Colonic mucosa (tissue), 4 donors: ENCODE results near the gene NACC2. TPM values are rescaled to one million over a fixed set of nuclear protein-coding genes. Genes with fewer than 3 reads are reported as not detected.

Experiments
- DNase-seq: peaks from one replicate; pipeline ENCODE4 v3.0.0-alpha.2; 2020
- H3K27ac ChIP-seq: fragments of 200-600 bp; one replicate; pipeline ENCODE4 v1.8.0; 2021
- H3K27me3 ChIP-seq: fragments of 200-600 bp; one replicate; pipeline ENCODE4 v1.8.0; 2021
- H3K36me3 ChIP-seq: fragments of 200-600 bp; one replicate; pipeline ENCODE4 v1.8.0; 2021
- H3K4me1 ChIP-seq: fragments of 200-600 bp; one replicate; pipeline ENCODE4 v1.8.0; 2021; ENCODE audit warnings: mild to moderate bottlenecking
- H3K4me3 ChIP-seq: fragments of 200-600 bp; one replicate; pipeline ENCODE4 v1.8.0; 2021
- H3K9ac ChIP-seq, 2 donors: one replicate each; pipeline ENCODE4 v1.7.0; 2013; ENCODE audit warnings: control low read depth in 2 of 2, low read depth in 2 of 2, low read length in 2 of 2
- H3K9me3 ChIP-seq: fragments of 200-600 bp; one replicate; pipeline ENCODE4 v1.8.0; 2021
- CTCF ChIP-seq: fragments of 200-600 bp; IDR thresholded peaks from one replicate; pipeline ENCODE4 v1.8.0; 2022; ENCODE audit warnings: antibody characterized with exemption, mild to moderate bottlenecking
- intact Hi-C: fragments of 100-400 bp; cut with DNase I; formaldehyde crosslinking; loops from one replicate; pipeline ENCODE4 v1.14.1; 2022
- total RNA-seq, 2 donors: library from RNA; stranded (reverse); fragmentation: NEBNext Ultra II Directional in 1 of 2; extraction: Animal tissue kit (Norgen Biotek cat#: 25700) in 1 of 2; gene quantifications; one replicate each; pipeline ENCODE4 v1.2.1, GENCODE V29; 2021
- donor health status: healthy.
- donor health status: DM: no; HTN: no; CAD: no.
- donor health status: DM: no; HTN: no; CAD: no.

The NACC2 gene
- total RNA-seq, 2 donors from 2014 or later, result 20.3 to 21.0 TPM

GRCh38 chr9:136017289-136018190, 77.5 kb downstream of the NACC2 start:
- intact Hi-C loops, result no loop called here
- no peak overlapping the region for H3K4me3 ChIP-seq
- no peaks in the 10 kb centered on the region for H3K9me3 ChIP-seq
- no peaks in the 10 kb centered on the region for H3K36me3 ChIP-seq
- no peaks in the 10 kb centered on the region for H3K27me3 ChIP-seq
- no peak overlapping the region for H3K27ac ChIP-seq
- no peaks in the 10 kb centered on the region for H3K4me1 ChIP-seq
- no peak for DNase-seq
- no peak for TF ChIP-seq CTCF
- H3K9ac ChIP-seq, result no peak overlapping the region

GRCh38 chr9:136016572-136017288, 78.4 kb downstream of the NACC2 start:
- no peaks in the 10 kb centered on the region for H3K4me1 ChIP-seq
- no peak for TF ChIP-seq CTCF
- H3K9ac ChIP-seq, result no peak overlapping the region
- no peaks in the 10 kb centered on the region for H3K27me3 ChIP-seq
- H3K27ac ChIP-seq, result no peak overlapping the region
- H3K4me3 ChIP-seq, result no peak overlapping the region
- intact Hi-C loops, result no loop called here
- no peaks in the 10 kb centered on the region for H3K9me3 ChIP-seq
- DNase-seq, result no peak
- H3K36me3 ChIP-seq, result no peaks in the 10 kb centered on the region

GRCh38 chr9:136015656-136016571, 79.2 kb downstream of the NACC2 start:
- H3K4me3 ChIP-seq, result no peak overlapping the region
- TF ChIP-seq CTCF, result no peak
- H3K4me1 ChIP-seq, result no peaks in the 10 kb centered on the region
- H3K27me3 ChIP-seq, result no peaks in the 10 kb centered on the region
- no peaks in the 10 kb centered on the region for H3K36me3 ChIP-seq
- intact Hi-C loops, result no loop called here
- no peak for DNase-seq
- no peak overlapping the region for H3K27ac ChIP-seq
- H3K9ac ChIP-seq, result no peak overlapping the region
- H3K9me3 ChIP-seq, result no peaks in the 10 kb centered on the region

GRCh38 chr9:136014924-136015633, 80.0 kb downstream of the NACC2 start:
- Histone ChIP-seq H3K9ac (no peak overlapping the region), H3K4me3 (no peak overlapping the region), H3K27ac (no peak overlapping the region), H3K36me3 (no peaks in the 10 kb centered on the region), H3K4me1 (no peaks in the 10 kb centered on the region), H3K9me3 (no peaks in the 10 kb centered on the region), H3K27me3 (no peaks in the 10 kb centered on the region)
- DNase-seq, result no peak
- intact Hi-C loops, result no loop called here
- TF ChIP-seq CTCF, result no peak
